Hair follicle dermal papilla cell (primary cell): ENCODE data around the gene PRKD3. TPM values are rescaled to one million over a fixed set of nuclear protein-coding genes. Genes with fewer than 3 reads are reported as not detected.

Source experiments
- small RNA-seq: library from RNA; depleted of rRNA; stranded (forward); fragments of <200 nt; gene quantifications from one replicate; pipeline ENCODE3, GENCODE V24; 2012
- total RNA-seq: library from RNA; depleted of rRNA; stranded (reverse); fragments of >200 nt; gene quantifications from 2 replicates; pipeline ENCODE4 v1.2.3, GENCODE V29; 2012

Gene PRKD3
- 68.7 and 70.1 TPM in 2 replicates for total RNA-seq

GRCh38 chr2:37324786-37325624, at the start of gene PRKD3:
TSS of gene PRKD3 (minus strand) at chr2:37324833. CDS start at chr2:37316524, 8,309 bp downstream.

DNA sequence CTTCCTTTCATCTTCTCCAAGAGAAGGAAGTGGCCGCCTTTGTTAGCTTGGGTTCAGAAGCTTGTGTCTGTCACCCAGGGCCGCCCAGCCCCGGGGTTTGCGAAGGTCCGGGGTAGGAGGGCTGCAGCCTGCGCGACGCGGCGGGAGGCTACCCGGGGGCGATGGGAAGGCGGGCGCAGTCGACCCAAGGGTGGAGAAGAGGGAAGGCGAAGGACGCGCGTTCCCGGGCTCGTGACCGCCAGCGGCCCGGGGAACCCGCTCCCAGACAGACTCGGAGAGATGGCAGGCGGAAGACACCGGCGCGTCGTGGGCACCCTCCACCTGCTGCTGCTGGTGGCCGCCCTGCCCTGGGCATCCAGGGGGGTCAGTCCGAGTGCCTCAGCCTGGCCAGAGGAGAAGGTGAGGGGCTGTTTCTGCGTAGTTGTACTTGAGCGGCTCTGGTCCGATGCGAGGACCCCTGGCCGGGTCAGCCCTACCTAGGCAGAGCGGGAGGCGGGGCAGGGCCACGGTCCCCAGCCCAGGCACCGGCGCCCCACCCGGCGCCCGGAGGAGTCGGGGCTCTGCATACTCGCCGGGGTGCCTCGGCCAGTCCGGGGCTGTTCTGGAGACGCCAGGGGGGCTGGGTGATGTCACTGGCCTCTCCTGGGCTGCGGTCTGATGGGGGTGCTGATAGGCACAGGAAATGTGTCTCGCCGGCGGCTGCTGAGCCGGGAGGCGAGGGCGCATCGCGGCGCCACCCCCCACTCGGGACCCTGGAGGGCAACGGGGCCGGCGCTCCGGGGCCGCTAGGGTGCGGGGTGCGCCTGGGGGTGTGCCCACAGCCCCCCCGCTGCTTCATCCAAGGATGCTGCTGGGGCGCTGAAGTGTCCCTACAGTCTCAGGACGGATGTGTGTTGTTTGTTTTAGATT, 20.1 kb upstream of the PRKD3 start, which contains the start of gene QPCT:
Gene QPCT, plus strand, starts transcription at position 178 of the 909 bp plus-strand sequence. Its CDS starts 102 bp downstream, at position 280.

Small RNAs within 50 kb of the gene (small RNA-seq; reads per million reads assigned to genes)
- gene RNU6-939P = not detected

Other genes starting within 250 kb of the PRKD3 start
- gene HEATR5B, start 240.5 kb downstream of the PRKD3 start, total RNA-seq = 24.2 and 28.6 TPM in 2 replicates
- 4.2 and 4.5 TPM in 2 replicates for gene GPATCH11, start 240.3 kb downstream of the PRKD3 start, total RNA-seq
- 51.2 and 54.7 TPM in 2 replicates for gene EIF2AK2, start 167.9 kb downstream of the PRKD3 start, total RNA-seq
- not detected in 2 replicates for gene SULT6B1, start 136.2 kb downstream of the PRKD3 start, total RNA-seq
- 14.0 and 15.7 TPM in 2 replicates for gene CEBPZOS, start 128.3 kb downstream of the PRKD3 start, total RNA-seq
- gene CEBPZ, start 93.2 kb downstream of the PRKD3 start, total RNA-seq = 25.1 and 31.8 TPM in 2 replicates
- gene NDUFAF7, start 93.2 kb downstream of the PRKD3 start, total RNA-seq = 10.0 and 13.8 TPM in 2 replicates
- 16.4 and 16.6 TPM in 2 replicates for gene QPCT, start 19.8 kb upstream of the PRKD3 start, total RNA-seq